GM21737 (cell line): ENCODE results near the gene KREMEN2.

Experiments
- ATAC-seq: cut with Tn5 transposase; IDR thresholded peaks from one replicate; pipeline ENCODE4 v1.9.1; 2021; ENCODE audit warnings: mild to moderate bottlenecking, moderate library complexity; ENCODE audit not compliant: unreplicated experiment

KREMEN2 gene

DNA sequence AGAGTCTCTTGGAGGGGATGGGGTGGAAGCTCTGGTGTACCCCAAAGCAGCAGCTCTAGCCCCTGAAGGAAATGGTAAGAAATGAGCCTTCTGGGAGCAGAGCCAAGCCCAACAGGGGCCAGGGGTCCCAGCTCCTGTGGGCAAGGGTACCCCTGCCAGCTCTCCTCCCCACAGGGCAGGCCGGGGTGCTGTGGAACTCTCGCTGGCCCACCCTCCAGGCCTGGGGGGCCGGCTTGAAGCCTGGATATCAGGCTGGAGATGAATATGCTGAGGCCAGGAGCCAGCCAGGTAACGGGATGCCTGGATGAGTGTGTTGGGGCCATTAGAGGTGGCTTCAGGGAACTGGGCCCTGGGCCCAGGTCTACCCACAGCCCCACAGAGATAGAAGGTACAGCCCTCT, 36.5 kb downstream of the KREMEN2 start:
- no peak for ATAC-seq

DNA sequence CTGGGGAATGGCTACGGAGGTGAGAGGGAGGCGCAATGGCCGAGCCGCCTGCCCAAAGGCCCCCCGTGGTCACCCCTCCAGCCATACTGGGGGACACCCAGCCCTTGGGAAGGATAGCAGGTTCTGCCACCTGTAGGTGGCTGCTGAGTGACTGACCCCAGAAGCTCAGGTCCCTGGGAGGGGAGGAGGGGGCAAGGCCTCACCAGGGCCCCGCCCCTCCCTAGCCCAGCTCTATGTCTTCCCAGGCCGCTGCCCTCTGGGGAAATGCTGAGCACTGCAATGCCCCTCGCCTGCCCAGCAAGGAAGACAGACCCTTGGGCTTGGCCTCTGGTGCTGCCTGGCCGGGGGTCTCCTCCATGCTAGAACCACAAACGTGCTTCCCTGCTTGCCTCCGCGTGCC, 37.2 kb downstream of the KREMEN2 start:
- no peak for ATAC-seq

DNA sequence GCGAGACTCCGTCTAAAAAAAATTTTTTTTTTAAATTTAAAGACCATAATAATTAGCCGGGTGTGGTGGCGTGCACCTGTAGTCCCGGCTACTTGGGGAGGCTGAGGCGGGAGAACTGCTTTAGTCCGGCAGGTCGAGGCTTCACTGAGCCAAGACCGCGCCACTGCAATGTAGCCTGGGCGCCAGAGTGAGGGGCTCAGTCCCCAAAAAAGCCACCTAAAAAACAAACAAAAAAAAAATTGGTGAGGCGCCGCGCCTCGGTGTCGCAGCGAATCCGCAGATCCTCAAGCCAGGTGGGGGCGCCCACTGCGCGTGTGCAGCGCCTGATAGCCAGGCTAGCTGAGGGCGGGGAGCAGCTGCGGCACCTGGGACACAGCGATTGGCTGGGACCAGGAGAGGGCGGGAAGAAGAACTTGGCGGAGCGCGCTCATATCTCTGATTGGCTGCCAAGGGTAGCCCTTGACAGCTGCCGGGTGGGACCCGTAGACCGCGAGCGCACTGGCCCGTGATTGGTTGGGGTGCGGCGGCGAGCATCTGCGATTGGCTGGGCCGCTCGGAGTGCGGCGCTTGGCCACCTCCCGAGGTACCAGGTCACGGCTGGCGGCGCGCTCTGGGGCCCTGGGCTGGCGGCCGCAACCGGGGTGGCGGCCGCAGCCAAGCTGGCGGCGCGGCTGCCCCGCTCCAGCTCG, 39.7 kb downstream of the KREMEN2 start:
- ATAC-seq: peak; percentile 93

DNA sequence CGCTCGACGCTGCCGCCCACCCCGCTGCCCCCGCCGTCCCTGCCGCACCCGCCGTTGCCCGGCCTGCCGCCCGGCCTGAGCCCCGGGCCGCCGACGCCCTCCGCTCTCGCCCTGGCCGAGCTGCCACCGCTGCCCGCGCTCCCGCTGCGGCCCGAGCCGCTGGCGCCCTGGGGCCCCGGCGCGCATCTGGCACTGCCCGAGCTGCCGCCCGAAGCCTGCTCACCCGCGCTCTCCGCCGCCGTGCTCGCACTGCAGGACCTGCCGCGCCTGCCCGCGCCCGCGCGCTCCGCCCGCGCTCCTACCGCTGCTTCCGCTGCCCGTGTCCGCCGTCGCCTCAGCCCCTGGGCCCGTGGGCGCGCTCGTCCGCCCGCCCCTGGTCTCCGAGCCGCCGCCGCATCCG, 40.2 kb downstream of the KREMEN2 start:
- peak; percentile 4 for ATAC-seq

DNA sequence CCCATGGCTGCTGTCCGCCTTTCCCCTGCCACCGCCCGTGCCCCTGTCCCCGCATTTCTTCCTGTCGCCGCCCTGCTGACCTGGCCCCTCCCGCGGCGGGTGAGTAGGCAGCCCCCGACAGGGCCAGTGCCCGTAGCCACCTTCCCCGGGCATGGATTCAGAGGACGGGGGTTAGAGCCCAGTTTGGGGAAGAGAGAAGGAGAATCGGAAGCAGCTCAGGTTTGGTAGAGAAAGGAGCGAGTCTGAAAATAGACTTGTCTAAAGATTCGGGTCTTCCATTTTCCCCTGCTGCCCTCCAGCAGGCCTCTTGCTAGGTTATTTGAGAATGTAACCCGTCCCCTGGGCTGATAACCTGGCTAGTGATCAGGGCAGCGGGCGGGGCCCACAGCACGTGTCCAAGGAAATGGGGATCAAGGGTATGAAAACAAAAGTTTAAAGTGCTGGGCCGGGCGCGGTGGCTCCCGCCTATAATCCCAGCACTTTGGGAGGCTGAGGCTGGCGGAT, 40.8 kb downstream of the KREMEN2 start:
- no peak for ATAC-seq

DNA sequence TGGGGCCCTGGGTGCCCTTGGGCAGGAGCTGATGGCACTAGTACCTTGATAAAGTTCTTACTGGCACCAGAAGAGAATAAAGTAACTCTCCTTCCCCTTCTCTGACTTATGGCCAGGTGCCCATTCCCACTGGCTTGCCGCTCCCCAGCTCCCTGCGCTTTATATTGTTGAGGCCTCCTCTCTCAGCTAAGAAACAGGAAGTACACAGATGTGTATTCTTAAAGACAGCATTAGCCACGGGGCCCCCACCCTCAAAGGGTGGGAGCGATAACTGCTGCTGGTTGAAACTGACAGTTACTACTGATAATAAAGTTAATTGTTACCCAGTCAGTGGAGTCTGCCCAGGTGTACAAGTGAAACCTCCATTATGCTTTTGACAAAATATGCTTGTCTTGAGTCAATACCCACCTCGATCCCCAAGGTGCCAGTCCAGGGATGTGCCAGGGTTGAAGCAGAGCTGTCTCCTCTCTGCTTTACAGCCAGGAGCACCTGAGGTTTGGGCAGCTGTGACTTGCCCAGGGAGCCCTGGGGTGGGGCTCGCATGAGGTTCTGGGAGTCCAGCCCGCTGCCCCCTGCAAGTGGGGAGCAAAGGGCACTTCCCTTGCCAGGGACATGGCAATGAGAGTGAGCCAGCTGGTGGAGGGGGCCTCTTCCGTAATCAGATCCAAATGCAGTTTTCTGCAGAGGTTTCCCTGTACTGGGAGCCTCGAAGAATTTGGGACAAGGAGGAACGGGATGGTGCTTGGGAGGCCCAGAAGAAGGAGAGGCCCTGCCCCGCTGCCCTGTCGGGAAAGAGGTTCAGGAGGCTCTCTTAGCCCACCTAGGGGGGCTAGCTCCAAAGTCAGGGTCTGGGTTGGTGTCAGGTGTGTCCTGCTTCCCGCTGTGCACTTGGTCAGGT, 43.2 kb downstream of the KREMEN2 start:
- ATAC-seq: no peak

DNA sequence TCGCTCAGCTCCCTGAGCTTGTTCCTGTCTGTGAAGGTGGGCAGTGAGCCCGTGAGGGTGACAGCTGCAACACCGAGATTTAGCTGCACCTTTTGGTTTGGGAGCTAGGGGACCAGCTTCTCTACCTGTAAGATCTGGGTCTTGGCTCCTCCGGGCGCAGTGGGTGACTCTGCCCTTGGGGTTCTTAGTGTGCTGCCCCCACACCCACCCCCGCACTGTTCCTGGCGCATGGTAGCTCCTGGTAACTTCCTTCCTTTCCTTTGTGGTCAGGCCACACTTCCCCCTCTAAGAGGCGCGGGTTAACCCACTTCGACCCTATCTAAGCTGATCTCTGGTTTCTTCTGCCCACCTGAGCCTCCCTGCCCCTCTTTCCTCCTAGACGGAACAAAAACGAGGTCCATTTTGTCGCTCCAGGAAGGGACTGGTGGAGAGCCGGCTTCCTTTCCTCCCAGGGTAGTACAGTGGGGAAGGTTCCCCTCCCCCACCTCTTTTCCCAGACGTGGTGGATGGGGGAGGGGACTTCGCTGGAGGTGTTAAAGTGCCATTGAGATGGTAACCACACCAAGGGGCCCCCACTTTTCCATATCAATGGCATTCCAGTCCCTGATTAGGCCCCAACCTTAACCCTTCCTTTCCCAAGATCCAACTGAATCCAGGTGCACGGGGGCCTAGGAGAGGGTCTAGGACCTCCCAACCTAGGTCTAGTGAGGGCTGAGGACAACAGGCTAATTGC, 44.0 kb downstream of the KREMEN2 start:
- no peak for ATAC-seq

DNA sequence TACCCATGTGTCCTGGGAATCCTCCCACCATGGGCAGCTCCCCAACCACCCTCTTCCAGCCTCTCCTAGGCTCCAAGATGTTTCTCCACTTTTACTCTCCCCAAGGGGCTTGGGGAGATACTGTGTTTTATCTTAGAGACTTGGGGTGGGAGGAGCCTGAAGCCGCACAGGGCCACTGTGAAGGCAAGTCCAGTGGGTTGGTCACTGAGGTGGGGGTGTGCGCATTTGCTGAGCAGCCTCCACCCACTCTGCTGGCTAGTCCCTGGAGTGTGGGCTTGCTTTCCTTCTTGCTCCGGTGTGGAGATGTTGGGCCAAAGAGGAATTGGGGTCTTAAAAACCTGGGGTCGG, 44.6 kb downstream of the KREMEN2 start:
- no peak for ATAC-seq

DNA sequence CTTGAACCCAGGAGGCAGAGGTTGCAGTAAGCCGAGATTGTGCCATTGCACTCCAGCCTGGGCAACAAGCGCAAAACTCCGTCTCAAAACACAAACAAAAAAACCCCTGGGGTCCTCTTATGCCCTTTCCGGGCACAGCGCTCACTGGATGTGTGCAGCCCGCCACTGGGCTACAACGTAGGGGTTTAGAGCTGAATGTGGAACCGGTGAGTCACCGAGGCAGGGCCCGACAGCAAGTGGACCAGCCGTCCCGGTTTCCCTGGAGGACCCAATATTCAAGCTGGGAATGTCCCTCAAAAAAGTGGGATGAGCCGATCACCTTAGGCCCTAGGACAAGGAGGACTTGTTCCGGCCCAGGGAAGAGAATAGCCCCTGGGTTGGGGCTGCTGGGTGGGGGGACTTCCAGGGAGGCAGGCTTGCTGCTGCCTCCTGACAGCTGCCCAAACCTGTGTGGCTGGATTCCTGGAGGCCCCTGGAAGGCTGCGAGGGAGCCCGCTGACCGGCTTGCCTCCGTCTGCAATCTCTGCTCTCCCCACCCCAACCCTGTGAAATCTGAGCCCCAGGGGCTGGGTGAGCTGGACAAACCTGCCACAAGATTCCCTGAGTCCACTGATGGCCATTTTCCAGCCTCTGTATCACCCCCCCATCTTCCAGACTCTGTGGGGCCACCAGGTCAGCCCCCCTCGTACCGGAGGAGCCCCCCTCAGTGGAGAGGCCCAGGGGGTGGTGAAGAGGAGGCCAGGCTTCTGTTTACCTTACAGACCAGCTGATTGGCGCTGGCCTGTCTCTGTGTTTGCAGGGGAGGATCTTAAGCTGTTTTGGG, 45.7 kb downstream of the KREMEN2 start:
- no peak for ATAC-seq

DNA sequence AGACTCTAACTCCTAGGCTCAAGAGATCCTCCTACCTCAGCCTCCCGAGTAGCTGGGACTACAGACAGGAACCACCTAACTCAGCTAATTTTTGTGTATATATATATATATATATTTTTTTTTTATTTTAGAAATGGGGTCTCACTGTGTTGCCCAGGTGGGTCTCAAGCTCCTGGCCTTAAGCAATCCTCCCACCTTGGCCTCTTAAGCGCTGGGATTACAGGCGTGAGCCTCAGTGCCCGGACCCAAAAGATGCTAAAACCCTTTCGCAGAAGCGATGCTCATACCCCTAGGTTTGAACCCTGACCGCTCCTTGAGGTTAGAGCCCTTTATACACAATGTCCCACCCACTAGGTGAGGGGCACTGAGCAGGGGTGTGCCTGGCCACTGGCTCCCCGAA, 46.4 kb downstream of the KREMEN2 start:
- no peak for ATAC-seq

DNA sequence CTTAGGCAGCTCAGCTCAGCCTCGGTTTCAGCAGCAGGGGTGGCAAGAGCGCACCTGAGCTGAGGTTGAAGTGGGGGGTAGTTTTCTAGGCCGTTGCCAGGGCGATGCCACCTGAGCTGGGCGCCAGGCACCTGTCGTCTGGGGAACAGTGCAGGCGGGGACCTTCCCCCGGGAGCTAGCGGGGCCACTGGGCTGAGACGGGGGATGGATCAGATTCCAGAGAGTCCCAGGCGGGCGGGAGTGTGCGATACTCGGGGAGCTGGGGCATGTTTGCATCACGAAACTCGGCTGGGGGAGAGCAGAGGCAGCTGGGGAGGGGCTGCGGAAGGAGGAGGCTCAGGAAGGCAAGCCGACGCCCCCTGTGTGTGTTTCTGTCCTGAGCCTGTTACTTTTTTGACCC, 48.2 kb downstream of the KREMEN2 start:
- no peak for ATAC-seq

DNA sequence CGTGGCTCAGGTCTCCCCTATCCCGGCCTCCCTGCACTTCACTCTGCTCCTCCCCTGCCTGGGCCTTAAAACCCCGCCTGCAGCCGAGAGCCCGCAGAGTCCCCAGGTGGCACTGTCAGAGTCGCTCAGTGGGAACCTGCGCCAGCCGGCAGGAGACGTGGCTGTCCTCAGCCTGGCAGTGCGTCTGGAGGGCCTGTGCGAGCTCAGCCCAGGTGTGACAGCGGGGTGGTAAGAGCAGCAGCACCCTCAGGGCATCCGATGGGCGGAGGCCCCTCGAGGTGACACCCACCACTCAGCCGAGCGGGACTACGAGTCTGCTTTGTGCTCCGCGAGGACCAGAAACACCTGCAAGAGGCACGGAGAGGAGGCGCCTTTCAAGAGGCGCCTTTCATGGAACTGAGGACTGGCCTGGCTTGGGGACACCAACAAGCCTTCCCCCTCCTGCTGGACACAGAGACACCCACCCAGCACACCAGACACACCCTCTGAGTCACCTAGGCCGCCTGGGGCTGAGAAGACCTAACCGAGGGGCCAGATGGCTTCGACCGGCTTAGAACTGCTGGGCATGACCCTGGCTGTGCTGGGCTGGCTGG, 48.8 kb downstream of the KREMEN2 start, which contains the start of gene CLDN9:
Gene CLDN9, plus strand, starts transcription at position 96 of the 593 bp plus-strand sequence. Its CDS starts 440 bp downstream, at position 536.
- no peak for ATAC-seq

DNA sequence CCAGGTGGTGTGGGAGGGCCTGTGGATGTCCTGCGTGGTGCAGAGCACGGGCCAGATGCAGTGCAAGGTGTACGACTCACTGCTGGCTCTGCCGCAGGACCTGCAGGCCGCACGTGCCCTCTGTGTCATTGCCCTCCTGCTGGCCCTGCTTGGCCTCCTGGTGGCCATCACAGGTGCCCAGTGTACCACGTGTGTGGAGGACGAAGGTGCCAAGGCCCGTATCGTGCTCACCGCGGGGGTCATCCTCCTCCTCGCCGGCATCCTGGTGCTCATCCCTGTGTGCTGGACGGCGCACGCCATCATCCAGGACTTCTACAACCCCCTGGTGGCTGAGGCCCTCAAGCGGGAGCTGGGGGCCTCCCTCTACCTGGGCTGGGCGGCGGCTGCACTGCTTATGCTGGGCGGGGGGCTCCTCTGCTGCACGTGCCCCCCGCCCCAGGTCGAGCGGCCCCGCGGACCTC, 49.4 kb downstream of the KREMEN2 start:
- ATAC-seq: no peak

DNA sequence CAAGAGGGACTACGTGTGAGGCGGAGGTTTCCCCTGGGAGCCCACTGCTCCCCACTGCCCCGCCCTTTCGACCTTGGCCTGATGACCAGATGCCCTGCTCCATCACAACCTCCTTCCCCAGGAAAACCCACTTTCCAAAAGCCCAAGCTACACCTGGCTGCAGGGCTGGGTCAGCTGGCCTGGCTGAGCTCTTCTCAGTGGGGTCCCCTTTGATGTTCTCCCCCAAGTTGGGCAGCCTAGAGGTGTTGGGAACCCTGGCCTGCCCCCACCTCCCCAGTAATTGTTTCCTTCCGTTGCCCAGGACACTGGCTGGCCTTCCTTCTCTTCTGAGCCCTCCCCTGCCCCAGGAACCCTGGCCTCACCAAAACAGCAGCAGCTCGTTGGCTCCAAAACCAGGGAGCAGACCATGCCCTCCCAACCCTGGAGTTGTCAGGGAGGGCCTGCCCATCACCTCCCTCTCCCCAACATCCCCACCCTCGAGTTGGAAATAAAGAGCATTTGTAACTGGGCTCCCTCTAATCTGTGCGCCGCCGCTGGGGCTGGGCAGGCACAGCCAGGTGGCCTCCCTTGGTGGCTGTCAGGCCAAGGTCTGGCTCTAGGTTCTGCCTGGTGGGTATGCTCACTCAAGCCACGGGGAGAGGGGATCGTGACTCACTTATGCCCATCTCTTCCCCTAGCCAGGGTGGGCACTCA, 50.1 kb downstream of the KREMEN2 start:
- ATAC-seq: no peak

DNA sequence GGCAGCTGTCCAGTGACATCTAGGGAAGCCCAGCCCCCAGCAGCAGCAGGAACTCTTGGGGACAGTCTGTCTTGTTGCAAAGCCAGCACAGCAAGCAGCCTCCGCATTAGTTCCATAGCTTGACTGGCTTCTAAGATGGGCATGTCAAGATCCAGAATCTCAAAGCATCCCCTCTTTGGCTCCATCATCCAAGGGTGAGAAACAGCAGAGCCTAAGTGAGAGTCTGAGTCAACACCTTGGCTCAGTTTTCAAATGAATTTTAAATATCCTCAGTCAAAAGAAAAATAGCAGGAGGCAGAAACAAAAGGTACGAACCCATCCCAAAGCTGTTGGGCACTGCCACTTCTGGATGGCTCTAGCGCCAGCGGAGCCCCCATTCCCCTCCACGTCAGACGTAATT, 50.9 kb downstream of the KREMEN2 start:
- ATAC-seq: no peak

DNA sequence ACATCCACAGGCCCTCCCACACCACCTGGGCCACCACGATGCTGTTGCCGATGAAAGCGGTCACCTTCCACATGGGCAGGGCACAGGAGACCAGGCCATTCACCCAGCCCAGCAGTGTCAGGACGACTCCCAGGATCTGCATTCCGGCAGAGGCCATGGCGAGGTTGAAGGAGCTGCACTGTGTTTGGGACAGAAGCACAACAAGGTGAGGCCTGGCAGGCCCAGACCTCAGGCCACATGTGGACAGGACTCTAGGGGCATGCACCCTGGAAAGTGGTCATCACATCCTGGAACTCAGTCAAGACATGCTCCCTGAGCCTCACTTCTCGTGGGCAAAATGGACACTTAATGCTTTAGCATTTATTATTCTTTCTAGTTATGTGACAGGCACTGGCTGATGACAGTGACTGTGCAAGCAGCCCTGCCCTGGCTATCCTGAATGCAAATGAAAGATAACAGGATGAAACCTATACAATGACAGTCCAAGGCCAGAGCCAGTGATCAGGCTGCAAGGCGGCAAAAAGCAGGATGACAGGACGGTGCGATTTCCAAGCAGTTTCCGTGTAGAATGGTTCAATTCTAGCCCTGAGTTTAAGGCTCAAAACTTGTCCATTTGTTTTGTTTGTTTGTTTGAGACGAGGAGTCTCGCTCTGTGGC, 51.9 kb downstream of the KREMEN2 start:
- no peak for ATAC-seq

DNA sequence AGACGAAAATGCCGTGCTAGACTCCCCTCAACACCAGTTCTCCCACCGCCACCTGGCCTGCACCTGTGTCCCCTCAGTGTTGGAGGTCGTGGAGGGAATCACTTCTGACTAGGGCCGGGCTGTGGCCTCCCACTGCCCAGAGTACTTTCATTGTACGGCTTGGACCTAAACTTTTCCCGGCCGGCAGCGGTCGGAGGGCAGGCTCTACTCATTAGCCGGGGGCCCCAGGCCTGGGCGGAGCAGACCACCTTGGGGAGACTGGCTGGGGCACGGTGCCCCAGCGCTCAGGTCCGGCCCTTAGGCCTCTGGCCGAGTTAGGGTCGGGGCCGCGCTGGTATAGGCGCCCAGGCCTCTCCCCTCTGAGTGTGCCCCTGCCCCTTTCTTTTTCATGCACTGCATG, 53.3 kb downstream of the KREMEN2 start:
- no peak for ATAC-seq
